Lower leg skin (tissue), 4 donors: Measurements from ENCODE around the gene STARD10. TPM values are rescaled to one million over a fixed set of nuclear protein-coding genes. Genes with fewer than 3 reads are reported as not detected.

ENCODE experiments used
- DNase-seq, 2 donors: peaks; one replicate each; pipeline ENCODE4 v3.0.0-alpha.2; 2019; ENCODE audit warnings: low spot score in 2 of 2
- H3K4me3 ChIP-seq: fragments of 200-600 bp; sonication (generic); 2 replicates; pipeline ENCODE4 v1.5.1; 2017; ENCODE audit warnings: mild to moderate bottlenecking, low read depth; ENCODE audit not compliant: poor library complexity, severe bottlenecking
- POLR2A ChIP-seq, 2 donors: fragments of 450-650 bp; IDR thresholded peaks; one replicate each; pipeline ENCODE4 v1.6.1; 2016 to 2017; ENCODE audit warnings: antibody characterized with exemption in 2 of 2, mild to moderate bottlenecking in 1 of 2, moderate library complexity in 1 of 2
- WGBS, 2 donors: methylation state at CpG; one replicate each; pipeline ENCODE4 v1.1.5; 2018; 5-methylcytosine and 5-hydroxymethylcytosine counted together
- intact Hi-C: fragments of 100-400 bp; cut with DNase I; formaldehyde crosslinking; loops from one replicate; pipeline ENCODE4 v1.15.0; 2023; ENCODE audit warnings: low total_unique reads
- total RNA-seq, 4 donors: library from RNA; depleted of rRNA; stranded (reverse); fragments of >200 nt; gene quantifications; one replicate each; pipeline ENCODE4 v1.1.0, GENCODE V29; 2016
- TF ChIP-seq, protein P1 (sequence below), 3 donors: fragments of 450-650 bp; IDR thresholded peaks; one replicate each; pipeline ENCODE4 v1.5.1; 2016; ENCODE audit warnings: antibody characterized with exemption in 3 of 3, mild to moderate bottlenecking in 3 of 3, moderate library complexity in 2 of 3

STARD10 gene
- total RNA-seq, 4 donors from 2014 or later: 90.3 to 119 (median 110) TPM

- WGBS, 2 donors: 64 to 65% methylated on average over 4 of the region's 4 CpGs
- no peak for DNase-seq
- intact Hi-C loops: loop anchor here (5.0 kb wide), 1 partner anchor 104 kb away; no protein-coding TSS in a partner anchor
- H3K4me3 ChIP-seq: no peak overlapping the region
- no peak for TF ChIP-seq POLR2A (IDR thresholded peaks at IDR 0.05)
- TF ChIP-seq, protein P1, sequence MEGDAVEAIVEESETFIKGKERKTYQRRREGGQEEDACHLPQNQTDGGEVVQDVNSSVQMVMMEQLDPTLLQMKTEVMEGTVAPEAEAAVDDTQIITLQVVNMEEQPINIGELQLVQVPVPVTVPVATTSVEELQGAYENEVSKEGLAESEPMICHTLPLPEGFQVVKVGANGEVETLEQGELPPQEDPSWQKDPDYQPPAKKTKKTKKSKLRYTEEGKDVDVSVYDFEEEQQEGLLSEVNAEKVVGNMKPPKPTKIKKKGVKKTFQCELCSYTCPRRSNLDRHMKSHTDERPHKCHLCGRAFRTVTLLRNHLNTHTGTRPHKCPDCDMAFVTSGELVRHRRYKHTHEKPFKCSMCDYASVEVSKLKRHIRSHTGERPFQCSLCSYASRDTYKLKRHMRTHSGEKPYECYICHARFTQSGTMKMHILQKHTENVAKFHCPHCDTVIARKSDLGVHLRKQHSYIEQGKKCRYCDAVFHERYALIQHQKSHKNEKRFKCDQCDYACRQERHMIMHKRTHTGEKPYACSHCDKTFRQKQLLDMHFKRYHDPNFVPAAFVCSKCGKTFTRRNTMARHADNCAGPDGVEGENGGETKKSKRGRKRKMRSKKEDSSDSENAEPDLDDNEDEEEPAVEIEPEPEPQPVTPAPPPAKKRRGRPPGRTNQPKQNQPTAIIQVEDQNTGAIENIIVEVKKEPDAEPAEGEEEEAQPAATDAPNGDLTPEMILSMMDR (IDR thresholded peaks at IDR 0.05): no peak
Observed at GRCh38 chr11:72838691-72839305, 45.0 kb upstream of the STARD10 start.

GRCh38 chr11:72836111-72836510 lies 42.3 kb upstream of the STARD10 start:
- DNase-seq: peak in 1 of 2 donors; percentile 84
- 59 to 63% methylated on average over 4 of the region's 4 CpGs for WGBS, 2 donors
- TF ChIP-seq, protein P1 (IDR thresholded peaks at IDR 0.05): no peak
- TF ChIP-seq POLR2A (IDR thresholded peaks at IDR 0.05): no peak
- H3K4me3 ChIP-seq: no peak overlapping the region
- intact Hi-C loops: loop anchor here (5.0 kb wide), 1 partner anchor 106 kb away; no protein-coding TSS in a partner anchor

GRCh38 chr11:72834905-72835304 lies 41.1 kb upstream of the STARD10 start:
- TF ChIP-seq, protein P1 (IDR thresholded peaks at IDR 0.05): no peak
- TF ChIP-seq POLR2A (IDR thresholded peaks at IDR 0.05): no peak
- peak in 1 of 2 donors; percentile 83 for DNase-seq
- intact Hi-C loops: loop anchor here (5.0 kb wide), 2 partner anchors 107 to 342 kb away; no protein-coding TSS in a partner anchor
- no peak overlapping the region for H3K4me3 ChIP-seq
- 70 to 75% methylated on average over 5 of the region's 5 CpGs for WGBS, 2 donors

DNA sequence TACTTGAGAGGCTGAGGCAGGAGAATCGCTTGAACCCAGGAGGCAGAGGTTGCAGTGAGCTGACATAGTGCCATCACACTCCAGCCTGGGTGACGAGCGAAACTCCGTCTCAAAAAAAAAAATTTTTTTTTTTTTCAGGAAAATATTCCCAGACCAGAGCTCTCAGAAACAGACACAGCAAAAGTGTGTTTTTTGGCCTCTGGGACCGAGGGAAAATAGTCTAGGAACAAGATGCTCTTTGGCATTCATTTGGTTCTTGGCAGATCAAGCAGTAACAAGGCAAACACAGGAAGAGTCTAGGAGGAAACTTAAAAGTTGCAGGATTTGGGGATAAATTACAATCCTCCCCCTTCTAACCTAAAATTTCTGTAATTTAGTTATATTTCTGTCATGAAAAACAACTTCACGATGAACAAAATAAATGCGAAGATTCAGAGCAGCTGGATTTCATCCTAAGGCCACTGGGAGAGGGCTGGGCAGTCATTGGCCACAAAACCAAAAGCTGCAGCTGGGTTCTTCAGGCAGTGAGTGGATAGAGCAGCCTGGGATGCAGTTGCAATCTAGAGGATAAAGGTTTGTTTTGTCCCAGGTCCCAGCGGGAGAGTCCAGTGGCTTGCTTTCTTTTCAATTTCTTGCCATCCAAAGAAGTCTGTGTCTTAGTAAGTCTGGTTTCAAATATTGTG lies 40.1 kb upstream of the STARD10 start:
- 54 to 59% methylated on average over 8 of the region's 8 CpGs for WGBS, 2 donors
- intact Hi-C loops: loop anchor here (5.0 kb wide), 1 partner anchor 343 kb away; no protein-coding TSS in a partner anchor
- DNase-seq: peak in 1 of 2 donors; percentile 28
- TF ChIP-seq, protein P1 (IDR thresholded peaks at IDR 0.05): no peak
- no peak for TF ChIP-seq POLR2A (IDR thresholded peaks at IDR 0.05)
- H3K4me3 ChIP-seq: no peak overlapping the region

DNA sequence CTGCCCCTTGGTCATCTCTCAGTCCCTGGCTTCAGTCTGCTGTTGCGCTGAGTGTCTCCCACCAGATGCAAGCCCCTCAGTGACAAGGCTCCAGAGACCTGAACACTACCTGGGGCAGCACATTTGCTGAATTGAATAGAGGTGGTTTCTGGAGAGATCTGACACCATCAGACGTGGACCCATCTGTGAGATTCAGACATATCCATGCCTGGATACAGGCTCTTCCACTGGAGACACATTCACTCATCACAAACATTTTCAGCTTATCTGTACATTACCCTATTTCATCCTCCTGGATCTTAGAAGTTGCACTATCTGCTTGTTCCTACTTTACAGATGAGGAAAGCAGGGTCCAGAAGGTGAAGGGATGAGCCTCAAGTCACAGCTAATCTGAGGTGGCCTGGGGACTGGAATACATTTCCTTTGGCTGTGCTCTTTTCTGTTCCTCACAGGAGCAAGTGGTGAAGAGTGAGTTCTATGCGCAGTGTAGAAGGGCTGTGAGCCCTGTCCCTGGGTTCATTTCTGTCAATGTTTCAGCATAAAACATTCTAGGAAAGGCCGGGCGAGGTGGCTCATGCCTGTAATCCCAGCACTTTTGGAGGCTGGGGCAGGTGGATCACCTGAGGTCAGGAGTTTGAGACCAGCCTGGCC lies 39.4 kb upstream of the STARD10 start:
- DNase-seq: no peak
- TF ChIP-seq, protein P1 (IDR thresholded peaks at IDR 0.05): no peak
- TF ChIP-seq POLR2A (IDR thresholded peaks at IDR 0.05): no peak
- no peak overlapping the region for H3K4me3 ChIP-seq
- intact Hi-C loops: loop anchor here (5.0 kb wide), 1 partner anchor 344 kb away; no protein-coding TSS in a partner anchor
- WGBS, 2 donors: 94 to 96% methylated on average over 5 of the region's 5 CpGs
